Measurements from ENCODE around the gene SGCE. TPM values are rescaled to one million over a fixed set of nuclear protein-coding genes. Genes with fewer than 3 reads are reported as not detected.

SGCE gene
- total RNA-seq, 1 donor from 2014 or later = 37.9 TPM

DNA sequence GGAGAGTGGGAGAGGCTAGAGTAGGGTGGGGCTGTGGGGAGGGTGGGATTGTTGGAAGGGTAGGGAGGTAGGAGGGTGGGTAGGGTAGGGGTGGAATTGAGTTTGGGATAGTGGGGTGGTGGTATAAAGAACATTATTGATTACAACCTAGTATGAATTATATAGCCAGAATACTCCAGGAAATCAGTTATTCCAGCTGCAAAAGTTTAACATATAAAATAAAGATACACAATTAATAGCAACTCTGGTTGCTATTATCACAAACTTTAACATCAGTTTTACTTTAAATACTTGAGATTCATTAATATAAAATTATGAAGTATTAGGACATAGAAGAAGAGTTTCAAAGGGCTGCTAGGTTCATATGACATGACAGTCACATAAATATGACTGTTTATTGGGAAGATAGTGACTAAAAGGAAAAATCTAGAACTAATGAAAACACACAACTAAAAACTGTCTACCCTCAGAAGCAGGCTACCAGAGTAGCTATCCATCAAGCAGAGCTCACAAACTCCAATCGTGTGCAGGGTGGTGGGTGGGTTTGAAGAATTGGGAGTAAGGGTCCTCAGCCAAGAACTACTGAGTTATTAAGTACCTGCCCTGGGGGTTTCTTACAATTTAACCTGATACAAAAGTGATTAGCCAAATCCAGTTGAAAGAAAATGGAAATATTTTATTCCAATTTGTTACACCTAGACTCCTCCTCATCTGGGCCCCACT is 14.0 kb upstream of the SGCE start:
- TF ChIP-seq, protein P1, sequence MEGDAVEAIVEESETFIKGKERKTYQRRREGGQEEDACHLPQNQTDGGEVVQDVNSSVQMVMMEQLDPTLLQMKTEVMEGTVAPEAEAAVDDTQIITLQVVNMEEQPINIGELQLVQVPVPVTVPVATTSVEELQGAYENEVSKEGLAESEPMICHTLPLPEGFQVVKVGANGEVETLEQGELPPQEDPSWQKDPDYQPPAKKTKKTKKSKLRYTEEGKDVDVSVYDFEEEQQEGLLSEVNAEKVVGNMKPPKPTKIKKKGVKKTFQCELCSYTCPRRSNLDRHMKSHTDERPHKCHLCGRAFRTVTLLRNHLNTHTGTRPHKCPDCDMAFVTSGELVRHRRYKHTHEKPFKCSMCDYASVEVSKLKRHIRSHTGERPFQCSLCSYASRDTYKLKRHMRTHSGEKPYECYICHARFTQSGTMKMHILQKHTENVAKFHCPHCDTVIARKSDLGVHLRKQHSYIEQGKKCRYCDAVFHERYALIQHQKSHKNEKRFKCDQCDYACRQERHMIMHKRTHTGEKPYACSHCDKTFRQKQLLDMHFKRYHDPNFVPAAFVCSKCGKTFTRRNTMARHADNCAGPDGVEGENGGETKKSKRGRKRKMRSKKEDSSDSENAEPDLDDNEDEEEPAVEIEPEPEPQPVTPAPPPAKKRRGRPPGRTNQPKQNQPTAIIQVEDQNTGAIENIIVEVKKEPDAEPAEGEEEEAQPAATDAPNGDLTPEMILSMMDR (conservative IDR thresholded peaks at IDR 0.05; ENCODE audit: low read depth, low read length) = no peak
- H3K4me3 ChIP-seq (ENCODE audit: low read depth, low read length) = no peak overlapping the region
- DNase-seq (ENCODE audit: low read depth) = no peak

DNA sequence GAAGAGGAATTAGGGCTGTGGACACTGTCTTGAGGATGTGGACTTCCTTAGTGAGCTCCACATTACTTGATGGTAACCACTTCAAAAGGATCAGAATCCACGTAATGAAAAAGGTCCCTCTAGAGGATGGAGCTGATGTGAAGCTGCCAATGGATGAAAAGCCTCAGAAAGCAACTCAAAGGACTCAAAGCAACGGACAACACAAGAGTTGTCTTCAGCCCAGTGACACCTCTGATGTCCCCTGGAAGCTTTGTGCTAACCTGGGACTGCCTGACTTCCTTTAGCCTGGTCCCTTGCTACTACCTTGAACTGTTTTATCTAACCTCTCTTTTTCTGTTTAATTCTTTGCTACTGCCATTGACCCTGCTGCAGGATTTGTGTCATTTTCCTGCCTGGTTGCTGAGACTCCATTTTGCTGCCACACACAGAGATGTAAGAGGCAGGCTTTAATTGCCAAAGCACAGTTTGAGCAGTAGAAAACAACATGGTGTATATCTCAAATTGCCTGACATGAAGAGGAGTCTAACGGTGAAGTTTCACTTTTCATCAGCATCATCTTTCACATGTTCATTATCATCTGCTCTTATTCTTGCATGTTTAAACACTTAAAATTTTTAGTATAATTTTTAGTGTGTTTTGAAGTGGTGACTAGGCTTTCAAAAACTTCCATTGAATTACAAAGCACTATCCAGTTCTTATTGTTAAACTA is 11.1 kb upstream of the SGCE start:
- no peak overlapping the region for H3K4me3 ChIP-seq (ENCODE audit: low read depth, low read length)
- TF ChIP-seq, protein P1 (conservative IDR thresholded peaks at IDR 0.05; ENCODE audit: low read depth, low read length) = no peak
- DNase-seq (ENCODE audit: low read depth) = no peak

DNA sequence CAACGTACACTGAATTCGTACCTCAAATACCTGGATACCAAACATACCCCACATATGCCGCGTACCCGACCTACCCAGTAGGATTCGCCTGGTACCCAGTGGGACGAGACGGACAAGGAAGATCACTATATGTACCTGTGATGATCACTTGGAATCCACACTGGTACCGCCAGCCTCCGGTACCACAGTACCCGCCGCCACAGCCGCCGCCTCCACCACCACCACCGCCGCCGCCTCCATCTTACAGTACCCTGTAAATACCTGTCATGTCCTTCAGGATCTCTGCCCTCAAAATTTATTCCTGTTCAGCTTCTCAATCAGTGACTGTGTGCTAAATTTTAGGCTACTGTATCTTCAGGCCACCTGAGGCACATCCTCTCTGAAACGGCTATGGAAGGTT is 9.5 kb upstream of the SGCE start:
- DNase-seq (ENCODE audit: low read depth) = no peak
- TF ChIP-seq, protein P1 (conservative IDR thresholded peaks at IDR 0.05; ENCODE audit: low read depth, low read length) = no peak
- H3K4me3 ChIP-seq (ENCODE audit: low read depth, low read length) = no peak overlapping the region

DNA sequence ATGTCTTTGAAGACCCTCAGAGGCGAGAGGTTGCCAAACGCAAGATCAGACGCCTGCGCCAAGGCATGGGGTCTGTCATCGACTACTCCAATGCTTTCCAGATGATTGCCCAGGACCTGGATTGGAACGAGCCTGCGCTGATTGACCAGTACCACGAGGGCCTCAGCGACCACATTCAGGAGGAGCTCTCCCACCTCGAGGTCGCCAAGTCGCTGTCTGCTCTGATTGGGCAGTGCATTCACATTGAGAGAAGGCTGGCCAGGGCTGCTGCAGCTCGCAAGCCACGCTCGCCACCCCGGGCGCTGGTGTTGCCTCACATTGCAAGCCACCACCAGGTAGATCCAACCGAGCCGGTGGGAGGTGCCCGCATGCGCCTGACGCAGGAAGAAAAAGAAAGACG is 8.1 kb upstream of the SGCE start:
- DNase-seq (ENCODE audit: low read depth) = no peak
- no peak overlapping the region for H3K4me3 ChIP-seq (ENCODE audit: low read depth, low read length)
- TF ChIP-seq, protein P1 (conservative IDR thresholded peaks at IDR 0.05; ENCODE audit: low read depth, low read length) = no peak

DNA sequence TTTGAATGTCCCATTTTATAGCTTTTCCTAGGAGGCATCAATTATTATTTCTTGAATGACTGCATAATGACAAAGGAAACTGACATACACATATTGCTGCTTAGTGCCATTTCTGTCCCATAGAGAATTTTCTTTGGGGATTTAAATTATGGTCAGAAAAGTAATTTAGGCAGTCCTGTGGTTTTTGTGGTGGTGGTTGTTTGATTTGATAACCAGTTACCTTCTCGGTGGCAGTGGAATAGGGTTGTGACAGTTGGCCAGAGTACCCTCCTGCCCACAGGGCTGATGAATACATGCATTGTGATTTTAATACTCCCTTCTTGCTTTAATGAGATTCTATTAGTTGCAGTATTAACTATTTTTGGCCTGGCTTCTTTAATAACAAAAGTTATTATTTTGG is 6.6 kb upstream of the SGCE start:
- no peak for DNase-seq (ENCODE audit: low read depth)
- no peak overlapping the region for H3K4me3 ChIP-seq (ENCODE audit: low read depth, low read length)
- TF ChIP-seq, protein P1 (conservative IDR thresholded peaks at IDR 0.05; ENCODE audit: low read depth, low read length) = no peak

DNA sequence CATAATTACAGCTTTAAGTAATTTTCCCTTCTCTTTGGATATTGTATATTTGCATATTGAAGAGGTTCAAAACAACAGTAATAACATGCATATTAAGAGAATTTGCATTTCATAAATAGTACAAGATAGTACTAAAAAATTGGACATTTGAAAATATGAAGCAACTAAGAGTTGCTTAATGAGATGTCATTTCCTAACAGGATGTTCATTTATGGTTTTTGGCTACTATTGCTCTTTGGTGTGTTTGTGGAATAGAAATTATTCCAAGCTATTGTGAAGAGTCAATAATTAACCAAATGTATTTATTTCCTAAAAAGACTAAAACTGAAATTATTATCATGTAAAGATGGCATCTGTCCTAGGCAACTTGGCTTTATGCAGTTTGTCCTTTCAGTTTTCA is 4.1 kb upstream of the SGCE start:
- DNase-seq (ENCODE audit: low read depth) = no peak
- H3K4me3 ChIP-seq (ENCODE audit: low read depth, low read length) = no peak overlapping the region
- TF ChIP-seq, protein P1 (conservative IDR thresholded peaks at IDR 0.05; ENCODE audit: low read depth, low read length) = no peak
